ENCODE data around the gene RARS2.

The RARS2 gene

GRCh38 chr6:87544474-87544735 is 45.4 kb downstream of the RARS2 start:
- TF ChIP-seq MYC (IDR thresholded peaks at IDR 0.05; ENCODE audit: low read depth, low read length) (no peak), MAX (IDR thresholded peaks at IDR 0.05; ENCODE audit: low read depth, low read length) (no peak), CTCF (IDR thresholded peaks at IDR 0.05; ENCODE audit: low read depth, low read length) (no peak), POLR2A (IDR thresholded peaks at IDR 0.05; ENCODE audit: extremely low read depth, insufficient read length) (no peak)
- DNase-seq (ENCODE audit: low read depth), result no peak

GRCh38 chr6:87543696-87544473 is 45.9 kb downstream of the RARS2 start:
- H3K4me3 ChIP-seq (ENCODE audit: low read depth, low read length), result no peak overlapping the region
- no peak for DNase-seq (ENCODE audit: low read depth)
- TF ChIP-seq CTCF (IDR thresholded peaks at IDR 0.05; ENCODE audit: low read depth, low read length), result no peak
- no peak for TF ChIP-seq MAX (IDR thresholded peaks at IDR 0.05; ENCODE audit: low read depth, low read length)
- TF ChIP-seq POLR2A (IDR thresholded peaks at IDR 0.05; ENCODE audit: extremely low read depth, insufficient read length), result no peak
- no peak for TF ChIP-seq MYC (IDR thresholded peaks at IDR 0.05; ENCODE audit: low read depth, low read length)

More at GRCh38 chr6:87544474-87544735, 45.4 kb downstream of the RARS2 start:
- H3K4me3 ChIP-seq (ENCODE audit: low read depth, low read length), result no peak overlapping the region

- H3K4me3 ChIP-seq (ENCODE audit: low read depth, low read length), result no peak overlapping the region
- TF ChIP-seq CTCF (IDR thresholded peaks at IDR 0.05; ENCODE audit: low read depth, low read length), result no peak
- TF ChIP-seq POLR2A (IDR thresholded peaks at IDR 0.05; ENCODE audit: extremely low read depth, insufficient read length), result no peak
- TF ChIP-seq MYC (IDR thresholded peaks at IDR 0.05; ENCODE audit: low read depth, low read length), result no peak
- TF ChIP-seq MAX (IDR thresholded peaks at IDR 0.05; ENCODE audit: low read depth, low read length), result no peak
- DNase-seq (ENCODE audit: low read depth), result no peak
Measured at GRCh38 chr6:87541744-87542143, 48.0 kb downstream of the RARS2 start.

- no peak for TF ChIP-seq MYC (IDR thresholded peaks at IDR 0.05; ENCODE audit: low read depth, low read length)
- TF ChIP-seq MAX (IDR thresholded peaks at IDR 0.05; ENCODE audit: low read depth, low read length), result no peak
- TF ChIP-seq CTCF (IDR thresholded peaks at IDR 0.05; ENCODE audit: low read depth, low read length), result no peak
- TF ChIP-seq POLR2A (IDR thresholded peaks at IDR 0.05; ENCODE audit: extremely low read depth, insufficient read length), result no peak
- H3K4me3 ChIP-seq (ENCODE audit: low read depth, low read length), result no peak overlapping the region
- DNase-seq (ENCODE audit: low read depth), result no peak
Measured at GRCh38 chr6:87541041-87541440, 48.7 kb downstream of the RARS2 start.

GRCh38 chr6:87540539-87540938 is 49.2 kb downstream of the RARS2 start:
- no peak for DNase-seq (ENCODE audit: low read depth)
- TF ChIP-seq CTCF (IDR thresholded peaks at IDR 0.05; ENCODE audit: low read depth, low read length) (no peak), POLR2A (IDR thresholded peaks at IDR 0.05; ENCODE audit: extremely low read depth, insufficient read length) (no peak), MAX (IDR thresholded peaks at IDR 0.05; ENCODE audit: low read depth, low read length) (no peak), MYC (IDR thresholded peaks at IDR 0.05; ENCODE audit: low read depth, low read length) (no peak)
- H3K4me3 ChIP-seq (ENCODE audit: low read depth, low read length), result no peak overlapping the region

Measured in NB4 (cell line).